ENCODE data around the gene PPP6R1. TPM values are rescaled to one million over a fixed set of nuclear protein-coding genes. Genes with fewer than 3 reads are reported as not detected.

The PPP6R1 gene
- polyA plus RNA-seq, 1 donor: 26.7 TPM

Other genes with a start within 250 kb of the PPP6R1 start
- gene GP6, start 220.8 kb downstream of the PPP6R1 start, polyA plus RNA-seq (ENCODE audit: insufficient read length): 0.14 TPM
- gene RDH13, start 195.9 kb downstream of the PPP6R1 start, polyA plus RNA-seq (ENCODE audit: insufficient read length): 14.6 TPM
- gene EPS8L1, start 183.1 kb downstream of the PPP6R1 start, polyA plus RNA-seq (ENCODE audit: insufficient read length): 3.4 TPM
- gene PPP1R12C, start 141.4 kb downstream of the PPP6R1 start, polyA plus RNA-seq (ENCODE audit: insufficient read length): 78.0 TPM
- gene TNNT1, start 109.8 kb downstream of the PPP6R1 start, polyA plus RNA-seq (ENCODE audit: insufficient read length): 742 TPM
- gene TNNI3, start 101.3 kb downstream of the PPP6R1 start, polyA plus RNA-seq (ENCODE audit: insufficient read length): 3.2 TPM
- gene DNAAF3, start 92.4 kb downstream of the PPP6R1 start, polyA plus RNA-seq (ENCODE audit: insufficient read length): 0.92 TPM
- not detected for gene SYT5, start 78.7 kb downstream of the PPP6R1 start, polyA plus RNA-seq (ENCODE audit: insufficient read length)
- 0.11 TPM for gene PTPRH, start 49.5 kb downstream of the PPP6R1 start, polyA plus RNA-seq (ENCODE audit: insufficient read length)
- gene TMEM86B, start 30.3 kb downstream of the PPP6R1 start, polyA plus RNA-seq (ENCODE audit: insufficient read length): 2.8 TPM
- gene HSPBP1, start 21.1 kb upstream of the PPP6R1 start, polyA plus RNA-seq (ENCODE audit: insufficient read length): 25.6 TPM
- 7.4 TPM for gene BRSK1, start 25.0 kb upstream of the PPP6R1 start, polyA plus RNA-seq (ENCODE audit: insufficient read length)
- 1.00 TPM for gene TMEM150B, start 66.3 kb upstream of the PPP6R1 start, polyA plus RNA-seq (ENCODE audit: insufficient read length)
- 27.5 TPM for gene KMT5C, start 80.9 kb upstream of the PPP6R1 start, polyA plus RNA-seq (ENCODE audit: insufficient read length)
- gene COX6B2, start 95.7 kb upstream of the PPP6R1 start, polyA plus RNA-seq (ENCODE audit: insufficient read length): 0.15 TPM
- gene GARIN5B, start 104.2 kb upstream of the PPP6R1 start, polyA plus RNA-seq (ENCODE audit: insufficient read length): not detected
- 0.40 TPM for gene IL11, start 111.4 kb upstream of the PPP6R1 start, polyA plus RNA-seq (ENCODE audit: insufficient read length)
- not detected for gene TMEM190, start 117.8 kb upstream of the PPP6R1 start, polyA plus RNA-seq (ENCODE audit: insufficient read length)
- gene TMEM238, start 125.3 kb upstream of the PPP6R1 start, polyA plus RNA-seq (ENCODE audit: insufficient read length): 0.23 TPM
- 1,731 TPM for gene RPL28, start 126.9 kb upstream of the PPP6R1 start, polyA plus RNA-seq (ENCODE audit: insufficient read length)
- 41.0 TPM for gene UBE2S, start 148.8 kb upstream of the PPP6R1 start, polyA plus RNA-seq (ENCODE audit: insufficient read length)
- 0.14 TPM for gene SHISA7, start 184.3 kb upstream of the PPP6R1 start, polyA plus RNA-seq (ENCODE audit: insufficient read length)
- gene ISOC2, start 202.6 kb upstream of the PPP6R1 start, polyA plus RNA-seq (ENCODE audit: insufficient read length): 36.2 TPM
- gene C19orf85, start 205.7 kb upstream of the PPP6R1 start, polyA plus RNA-seq (ENCODE audit: insufficient read length): not detected
- 4.1 TPM for gene ZNF628, start 217.6 kb upstream of the PPP6R1 start, polyA plus RNA-seq (ENCODE audit: insufficient read length)
- 27.0 TPM for gene NAT14, start 226.2 kb upstream of the PPP6R1 start, polyA plus RNA-seq (ENCODE audit: insufficient read length)
- 17.3 TPM for gene SSC5D, start 229.4 kb upstream of the PPP6R1 start, polyA plus RNA-seq (ENCODE audit: insufficient read length)

Data from forelimb muscle (tissue), 1 donor.